B cell (primary cell): ENCODE measurements around the gene BRSK1.

Source experiments
- CTCF ChIP-seq: fragments of 200-600 bp; IDR thresholded peaks from one replicate; pipeline ENCODE4 v1.8.0; 2022; ENCODE audit warnings: antibody characterized with exemption, mild to moderate bottlenecking
- EZH2 ChIP-seq: IDR thresholded peaks from 2 replicates; pipeline ENCODE4 v1.6.1; 2012; ENCODE audit warnings: borderline replicate concordance, low read depth, mild to moderate bottlenecking, moderate library complexity, low read length; ENCODE audit not compliant: insufficient read depth, poor library complexity, severe bottlenecking

- TF ChIP-seq CTCF: no peak
- no peak for TF ChIP-seq EZH2
Observed at GRCh38 chr19:55250262-55251036, 33.3 kb upstream of the BRSK1 start.
